ENCODE data around the gene RNF150.
A peak's percentile ranks its signal among the peaks of the same experiment; 100 is the strongest.
"Not testable (repeated sequence)": the region's sequence is repeated elsewhere in the genome, so short reads cannot be mapped to it uniquely, and the experiment has no call there.

Gene RNF150

DNA sequence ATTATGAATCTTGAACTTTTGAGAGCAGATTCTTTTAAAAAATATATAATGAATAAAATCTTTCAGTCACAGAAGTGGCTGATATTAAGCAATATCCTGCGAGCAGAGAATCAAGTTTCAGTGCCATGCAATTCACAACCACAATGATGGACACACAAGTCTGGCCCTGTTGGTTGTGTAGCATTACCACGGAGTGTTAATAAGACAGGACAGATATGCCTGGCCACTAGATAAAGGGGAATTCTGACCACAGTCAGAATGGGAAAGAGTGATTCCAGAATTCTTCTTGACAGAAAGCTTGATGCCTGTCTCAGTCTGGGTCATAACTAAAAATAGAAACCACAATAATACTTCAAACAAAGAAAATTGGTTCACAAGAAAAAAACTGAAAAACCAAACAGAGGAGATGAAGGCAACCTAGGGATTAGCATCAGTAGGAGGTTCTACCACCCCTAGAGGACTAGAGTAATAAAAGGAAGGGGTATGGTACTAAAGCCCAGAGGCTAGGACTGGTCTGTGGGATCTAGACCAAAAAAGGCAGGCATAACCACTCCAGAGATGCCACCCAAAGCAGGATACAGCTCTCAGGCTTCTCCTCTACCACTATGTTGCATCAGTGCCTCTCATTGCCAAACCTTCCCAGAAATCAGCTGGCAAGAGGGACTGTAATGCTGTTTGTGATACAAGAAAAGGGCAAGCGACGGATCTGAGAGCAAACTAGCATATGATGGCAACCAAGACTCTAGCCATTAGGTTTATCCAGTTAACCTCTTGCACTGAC lies 59.0 kb downstream of the RNF150 start:
- no peak for DNase-seq

DNA sequence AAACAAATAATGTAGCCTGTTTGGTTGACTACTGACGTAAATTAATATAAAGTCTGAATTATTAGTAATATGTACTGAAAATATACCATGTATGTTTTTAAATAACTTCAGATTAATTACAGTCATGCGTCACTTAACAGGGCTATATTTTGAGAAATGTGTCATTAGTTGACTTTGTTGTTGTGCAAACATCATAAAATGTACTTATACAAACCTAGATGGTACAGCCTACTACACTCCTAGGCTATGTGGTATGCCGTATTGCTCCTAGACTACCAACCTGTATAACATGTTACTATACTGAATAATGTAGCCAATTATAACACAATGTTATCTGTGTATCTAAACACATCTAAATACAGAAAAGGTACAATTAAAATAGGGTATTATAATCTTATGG lies 66.6 kb downstream of the RNF150 start:
- DNase-seq: peak; percentile 66

DNA sequence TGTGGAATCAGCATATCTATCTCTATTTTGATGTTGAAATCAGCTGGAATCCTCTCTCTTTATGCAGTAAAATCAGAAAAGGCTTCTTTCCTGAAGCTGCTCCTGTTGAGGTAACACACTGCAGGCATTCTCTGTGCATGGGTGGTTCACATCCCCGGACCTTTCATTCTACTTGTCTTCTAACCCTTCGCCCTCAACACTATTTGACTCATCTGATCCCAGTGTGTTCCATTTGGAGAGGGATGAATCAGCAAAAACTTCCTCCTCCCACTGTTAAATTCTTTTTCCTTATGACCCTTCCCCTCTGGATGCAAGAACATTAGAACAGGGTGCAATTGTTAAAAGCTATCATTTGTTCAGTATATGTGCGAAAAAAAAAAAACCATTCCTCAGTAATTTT lies 67.4 kb downstream of the RNF150 start:
- peak; percentile 11 for DNase-seq

DNA sequence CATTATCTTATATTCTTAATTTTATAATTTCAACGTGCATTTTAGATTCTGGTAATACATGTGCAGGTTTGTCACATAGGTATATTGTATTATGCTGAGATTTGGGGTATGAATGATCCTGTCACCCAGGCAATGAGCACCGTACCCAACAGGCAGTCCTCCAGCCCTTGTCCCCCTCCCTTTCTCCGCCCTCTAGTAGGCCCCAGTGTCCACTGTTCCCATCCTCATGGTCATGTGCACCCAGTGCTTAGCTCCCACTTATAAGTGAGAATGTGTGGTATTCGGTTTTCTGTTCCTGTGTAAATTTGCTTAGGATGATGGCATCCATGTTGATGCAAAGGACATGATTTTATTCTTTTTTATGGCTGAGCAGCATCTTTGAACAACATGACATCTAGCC lies 70.6 kb downstream of the RNF150 start:
- peak; percentile 25 for DNase-seq

DNA sequence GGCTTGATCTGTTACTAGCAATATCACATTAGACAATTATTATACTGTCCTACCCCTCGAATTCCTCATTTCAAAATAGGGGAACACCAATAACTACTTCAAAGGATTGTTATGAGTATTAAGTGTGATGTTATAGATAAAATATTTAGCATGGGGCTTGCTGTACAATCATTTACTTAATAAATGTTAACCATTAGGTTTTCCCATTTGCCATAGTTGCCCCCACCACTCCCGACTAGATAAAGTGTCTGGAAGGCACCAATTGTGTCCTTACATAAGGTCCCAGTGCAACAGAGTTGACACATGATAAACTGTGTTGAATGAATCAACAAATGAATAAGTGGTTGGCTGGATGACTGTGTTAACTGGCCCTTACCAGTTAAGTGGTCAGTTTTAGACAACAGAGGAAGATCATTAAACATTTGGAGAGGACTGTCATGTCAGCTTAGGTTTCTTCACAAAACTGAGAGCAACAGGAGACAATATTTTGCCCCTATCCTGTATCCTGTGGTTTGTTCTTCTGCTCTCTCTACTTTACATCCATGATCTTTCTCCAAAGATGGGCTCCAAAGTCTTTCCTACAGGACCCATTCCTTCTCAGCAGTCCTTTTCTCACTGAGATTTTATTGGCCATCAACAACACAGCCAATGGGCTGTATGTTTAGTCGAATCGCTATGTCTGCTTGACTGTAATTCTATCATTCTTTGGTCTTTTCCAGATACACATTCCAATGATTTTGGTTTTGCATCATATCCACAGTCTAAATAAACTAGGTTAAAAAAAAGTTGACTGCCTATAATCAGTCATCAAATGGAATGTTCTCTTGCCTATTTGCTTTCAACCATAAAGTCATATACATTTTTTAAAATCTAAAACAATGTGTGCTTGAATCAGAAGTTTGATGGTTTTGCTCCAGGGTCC lies 74.4 kb downstream of the RNF150 start:
- DNase-seq: peak; percentile 53

DNA sequence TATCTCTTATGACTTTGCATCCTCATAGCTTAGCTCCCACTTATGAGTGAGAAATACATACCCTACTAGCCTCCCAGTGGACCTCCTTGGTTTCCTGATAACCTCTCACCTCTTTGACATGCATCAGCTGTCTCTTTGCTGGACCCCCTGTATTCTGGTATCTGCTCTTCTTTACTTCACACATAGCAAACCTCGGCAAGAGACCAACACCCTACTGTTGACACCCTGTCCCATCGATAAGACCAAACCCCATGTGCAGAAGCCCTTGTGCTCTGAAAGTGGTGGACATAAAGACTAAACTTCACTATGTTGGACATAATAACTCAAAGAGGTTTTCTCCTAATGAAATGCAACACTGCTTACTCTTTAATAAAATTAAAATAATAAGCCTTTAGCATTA lies 75.7 kb downstream of the RNF150 start:
- no peak for DNase-seq

DNA sequence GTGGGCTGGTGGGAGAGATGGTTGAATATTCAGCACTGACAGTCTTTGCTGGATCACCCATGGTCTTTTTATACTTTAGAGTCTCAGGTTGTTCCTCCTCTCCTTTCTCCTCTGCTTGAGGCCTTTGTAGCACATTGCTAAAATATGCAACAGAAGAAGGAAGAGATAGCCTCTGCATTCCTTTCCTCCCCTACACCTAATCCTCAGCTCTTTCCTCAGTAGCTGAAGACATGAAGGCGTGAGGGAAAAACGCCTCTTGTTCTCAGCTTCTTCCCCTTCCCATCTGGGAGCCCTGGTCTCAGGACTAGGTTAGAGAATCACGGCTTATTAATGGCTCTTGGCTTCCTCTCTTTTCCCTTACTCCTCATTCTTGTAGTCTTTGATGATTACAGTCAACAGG lies 76.8 kb downstream of the RNF150 start:
- DNase-seq: no peak

DNA sequence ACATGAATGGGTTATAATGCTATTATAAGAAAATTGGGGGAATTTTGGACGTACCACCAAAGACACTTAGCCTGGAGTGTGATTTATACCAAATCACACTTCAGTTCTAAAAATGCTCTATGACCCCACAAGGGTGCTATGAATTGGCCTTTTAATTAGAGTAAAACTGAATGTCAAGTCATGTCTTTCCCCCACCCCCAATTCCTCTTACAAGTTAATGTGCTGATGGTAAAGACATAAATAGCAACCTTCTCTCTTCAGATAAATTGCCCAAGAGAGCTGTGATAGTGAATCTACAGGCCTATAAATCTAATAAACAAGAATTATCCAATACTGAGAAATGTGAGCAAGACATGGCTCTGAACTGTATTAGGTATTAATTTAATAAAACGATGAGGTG lies 78.8 kb downstream of the RNF150 start:
- DNase-seq: no peak

DNA sequence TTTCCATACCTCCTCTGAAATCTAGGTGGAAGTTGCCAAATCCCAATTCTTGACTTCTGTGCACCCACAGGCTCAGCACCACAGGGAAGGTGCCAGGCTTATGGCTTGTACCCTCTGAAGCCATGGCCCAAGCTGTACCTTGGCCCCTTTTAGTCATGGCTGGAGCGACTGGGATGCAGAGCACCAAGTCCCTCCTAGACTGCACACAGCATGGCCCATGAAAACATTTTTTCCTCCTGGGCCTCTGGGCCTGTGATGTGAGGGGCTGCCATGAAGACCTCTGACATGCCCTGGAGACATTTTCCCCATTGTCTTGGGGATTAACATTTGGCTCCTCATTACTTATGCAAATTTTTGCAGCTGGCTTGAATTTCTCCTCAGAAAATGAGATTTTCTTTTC lies 82.3 kb downstream of the RNF150 start:
- DNase-seq: not testable (repeated sequence)

DNA sequence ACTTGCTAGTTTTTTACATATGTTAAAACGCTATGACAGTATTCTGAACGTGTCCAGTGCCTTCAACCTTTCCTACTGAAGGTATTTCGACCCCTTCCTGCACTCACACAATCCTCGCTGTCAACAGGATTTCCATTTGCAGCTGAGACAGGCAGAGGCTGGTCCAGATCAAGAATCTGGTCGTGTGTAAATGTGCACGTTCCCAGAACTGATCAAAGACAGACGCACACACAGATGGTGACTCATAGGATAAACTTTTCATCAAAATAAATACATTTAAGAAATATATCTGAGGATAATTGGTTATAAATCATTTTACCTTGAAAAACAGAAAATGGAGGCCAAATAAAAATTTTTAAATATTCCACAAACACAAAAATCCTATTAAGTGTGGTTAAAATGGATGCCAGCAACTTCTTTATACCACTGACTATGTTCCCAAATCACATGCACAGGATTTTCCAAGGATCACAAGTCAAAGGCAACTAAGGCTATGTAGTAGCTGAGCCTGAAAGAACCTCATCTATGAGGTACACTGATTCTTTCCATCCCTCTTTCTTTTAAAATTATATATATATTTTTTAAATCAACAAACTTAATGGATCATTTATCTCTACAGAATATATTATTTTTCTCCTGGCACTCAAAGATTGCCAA lies 85.9 kb downstream of the RNF150 start:
- DNase-seq: no peak

DNA sequence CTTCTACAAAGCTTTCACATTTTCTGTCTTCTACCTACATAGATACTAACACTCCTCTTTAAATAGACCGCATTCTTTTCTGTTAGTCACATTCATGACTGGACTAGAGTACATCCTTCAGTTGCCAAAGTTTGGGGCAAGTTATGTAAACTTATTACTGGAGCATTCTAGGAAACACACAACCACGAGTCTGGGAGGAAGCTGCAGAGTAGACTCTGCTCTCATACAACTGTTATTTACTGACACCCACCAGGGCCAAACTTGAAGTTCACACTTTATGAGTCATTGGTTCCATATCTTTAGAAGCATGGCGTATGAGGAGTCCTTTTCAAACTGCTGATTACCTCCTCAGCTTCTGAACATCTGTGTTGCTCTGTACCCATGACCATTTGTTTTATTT lies 87.0 kb downstream of the RNF150 start:
- DNase-seq: no peak

DNA sequence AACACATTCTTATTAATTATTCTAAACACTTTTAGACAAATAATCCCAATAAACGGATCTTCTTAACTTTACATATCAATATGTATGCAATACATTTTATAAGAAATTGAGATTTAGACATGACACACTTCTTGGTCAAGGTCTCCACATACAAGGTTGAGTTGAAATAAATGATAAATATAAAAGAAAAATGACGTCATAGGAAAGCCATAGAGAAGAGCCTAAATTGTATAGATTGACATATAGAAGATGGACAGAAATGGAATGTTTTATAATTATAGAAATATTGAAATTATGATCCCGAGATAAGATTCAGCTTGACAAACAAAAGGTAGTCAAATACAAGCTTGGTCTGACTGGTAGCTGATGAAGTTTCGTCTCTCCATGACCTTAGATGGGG lies 87.4 kb downstream of the RNF150 start:
- no peak for DNase-seq

DNA sequence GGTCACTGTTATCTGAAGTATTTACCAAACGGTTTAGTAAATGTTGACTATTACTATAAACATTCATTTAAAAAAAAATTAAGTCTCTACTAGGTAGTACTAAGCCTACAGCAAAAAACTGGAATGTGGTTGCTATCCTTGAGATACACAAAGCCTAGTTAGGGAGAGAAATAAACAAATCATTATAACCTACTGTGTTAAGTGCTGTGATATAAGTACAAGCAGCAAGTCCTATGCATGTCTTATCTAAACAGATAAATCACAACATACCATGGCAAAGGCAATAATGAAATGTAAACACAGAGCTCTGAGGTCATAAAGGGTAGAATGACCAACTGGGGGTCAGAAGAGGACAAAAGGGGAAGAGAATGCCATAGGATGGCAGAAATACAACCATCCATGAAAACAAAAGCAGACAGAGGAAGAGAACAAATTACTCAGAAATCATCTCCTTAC lies 92.2 kb downstream of the RNF150 start:
- DNase-seq: no peak

DNA sequence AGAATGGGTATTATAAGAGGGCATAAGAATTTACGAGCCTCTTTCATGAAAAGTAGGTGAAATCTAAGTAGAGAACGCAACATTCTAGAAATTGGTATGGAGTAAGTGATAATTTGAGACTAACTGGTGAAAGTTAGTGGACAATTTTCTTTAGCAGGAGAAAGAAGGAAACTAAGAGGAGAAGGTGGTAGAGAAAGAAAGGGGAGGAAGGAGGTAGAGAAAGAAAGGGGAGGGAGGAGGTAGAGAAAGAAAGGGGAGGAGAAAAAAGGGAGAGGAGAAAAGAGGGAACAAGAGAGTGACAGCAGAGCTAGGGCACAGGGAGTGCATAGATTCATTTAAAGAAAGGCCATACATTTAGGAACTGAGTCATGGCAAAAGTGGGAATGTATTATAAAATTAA lies 94.1 kb downstream of the RNF150 start:
- no peak for DNase-seq

DNA sequence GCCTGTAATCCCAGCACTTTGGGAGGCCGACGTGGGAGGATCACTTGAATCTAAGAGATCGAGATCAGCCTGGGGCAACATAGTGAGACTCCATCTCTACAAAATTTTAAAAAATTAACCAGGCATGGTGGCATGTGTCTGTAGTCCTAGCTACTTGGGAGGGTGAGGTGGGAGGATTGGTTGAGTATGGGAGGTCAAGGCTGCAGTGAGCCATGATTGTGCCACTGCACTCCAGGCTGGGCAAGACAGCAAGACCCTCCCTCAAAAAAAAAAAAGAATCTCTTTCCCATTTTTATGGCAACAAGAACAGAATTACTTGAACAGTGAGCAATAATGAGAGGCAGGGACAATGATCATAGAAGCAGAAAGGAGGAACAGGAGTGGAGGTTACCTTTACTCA lies 94.8 kb downstream of the RNF150 start:
- DNase-seq: no peak

DNA sequence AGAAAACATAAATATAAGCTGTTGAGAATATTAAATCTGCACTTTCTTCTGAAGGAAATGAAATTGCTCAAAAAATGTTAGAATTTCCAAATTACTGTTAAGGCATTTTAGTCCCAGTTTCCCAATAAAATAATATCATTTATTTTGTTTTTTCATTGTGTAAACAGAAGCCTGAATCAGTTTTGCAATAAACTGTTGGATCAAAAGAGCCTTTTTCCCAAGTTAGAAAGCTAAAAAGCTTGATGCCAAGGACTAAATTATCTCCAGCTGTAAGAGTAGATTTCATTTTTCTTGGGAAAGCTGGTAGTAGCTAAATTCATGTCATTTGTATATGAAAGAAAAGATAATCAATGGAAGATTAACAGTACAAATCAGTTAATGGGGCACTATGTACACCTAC lies 95.8 kb downstream of the RNF150 start:
- no peak for DNase-seq

DNA sequence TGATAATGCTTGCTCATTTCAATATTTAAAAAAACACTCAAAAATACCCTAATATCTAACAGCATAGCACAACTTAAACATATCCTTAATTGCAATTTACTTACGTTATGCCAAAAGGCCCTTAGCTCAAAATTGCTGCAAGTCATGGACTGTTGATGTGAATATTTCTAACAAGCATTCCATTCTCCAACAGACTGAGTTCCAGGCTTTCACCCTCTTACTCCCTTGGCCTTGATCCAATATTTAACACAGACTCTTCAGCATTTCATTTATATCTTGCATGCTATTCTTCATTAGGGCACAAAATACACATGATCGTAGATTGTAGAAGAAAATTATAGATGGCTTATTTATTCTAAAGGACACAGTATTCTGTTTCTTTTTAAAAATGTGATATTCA lies 96.5 kb downstream of the RNF150 start:
- DNase-seq: no peak

DNA sequence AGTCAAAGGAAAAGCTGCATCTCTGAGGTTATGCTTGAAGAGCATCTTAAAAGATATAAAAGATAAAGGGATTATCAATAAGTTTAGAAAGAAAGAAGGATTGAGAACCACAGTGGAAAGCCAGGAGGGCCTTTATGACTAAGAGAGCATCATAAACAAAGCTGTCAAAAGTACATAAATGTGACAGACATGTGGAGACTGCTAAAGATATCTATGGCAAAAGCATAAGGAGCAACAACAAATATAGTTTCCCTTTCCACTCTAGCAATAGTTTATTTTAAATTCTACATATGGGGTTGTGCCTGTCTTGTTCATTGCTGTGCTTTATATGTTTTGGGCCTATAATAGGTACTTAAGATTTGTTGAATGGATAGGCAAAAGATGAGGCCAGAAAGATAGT lies 97.3 kb downstream of the RNF150 start:
- no peak for DNase-seq

DNA sequence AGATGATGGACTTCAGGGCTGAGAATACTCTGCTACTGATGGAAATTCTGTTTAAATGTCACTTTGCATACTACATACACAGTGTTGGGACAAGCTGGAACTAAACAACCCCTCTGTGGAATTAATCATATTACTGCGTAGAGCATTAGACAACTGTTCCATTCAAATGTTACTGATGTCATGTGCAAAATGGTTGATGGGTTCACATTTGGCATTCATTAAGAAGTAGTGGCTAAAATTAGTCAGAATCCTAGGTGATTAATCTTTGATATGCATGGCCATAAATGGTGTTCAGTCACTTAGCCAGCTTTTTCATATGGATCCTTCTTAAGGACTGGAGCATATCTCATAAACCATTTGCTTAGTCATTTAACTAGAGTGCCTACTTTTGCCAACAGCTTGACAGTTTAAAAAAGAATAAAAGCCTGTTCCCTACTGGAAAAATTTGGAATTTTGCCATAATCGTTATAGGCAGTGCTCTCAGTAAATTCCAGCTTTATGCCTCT lies 105.2 kb downstream of the RNF150 start:
- DNase-seq: no peak

DNA sequence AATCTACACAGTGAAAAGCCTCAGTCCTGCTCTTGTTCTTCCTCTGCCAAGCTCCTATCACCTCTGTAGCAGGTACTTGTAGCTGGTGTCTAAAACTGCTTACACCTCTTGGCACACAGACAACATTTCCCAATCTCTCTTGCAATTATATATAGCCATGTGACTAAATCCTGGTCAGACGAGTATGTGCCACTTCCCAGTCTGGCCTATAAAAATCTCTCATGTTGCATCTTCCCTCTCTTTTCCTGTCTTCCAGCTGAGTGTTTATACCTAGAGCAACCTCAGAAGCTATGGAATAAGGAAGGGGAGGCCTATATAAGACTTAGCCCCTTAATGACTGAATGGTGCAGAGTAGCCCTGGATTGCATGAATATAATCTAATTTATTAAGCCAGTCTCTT lies 105.8 kb downstream of the RNF150 start:
- peak; percentile 5 for DNase-seq

DNA sequence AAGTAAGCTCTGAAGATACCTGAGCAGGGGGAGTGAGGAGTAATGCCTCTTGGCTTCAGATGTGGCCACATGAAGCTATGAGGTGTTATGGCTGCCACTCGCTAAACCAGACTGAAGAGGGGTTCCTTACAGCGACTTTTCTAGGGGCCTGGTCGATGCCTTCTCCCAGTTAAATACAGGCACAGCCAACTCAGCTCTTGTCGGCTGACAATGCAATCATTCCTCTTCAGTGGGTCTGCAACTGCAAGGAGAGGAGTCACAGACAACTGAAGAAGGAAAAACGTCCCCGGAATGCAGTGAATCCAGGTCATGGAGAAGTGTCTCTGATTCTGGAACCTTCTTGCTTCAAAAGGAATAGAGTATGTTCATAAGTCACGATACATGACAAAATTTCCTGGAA lies 106.4 kb downstream of the RNF150 start:
- no peak for DNase-seq

DNA sequence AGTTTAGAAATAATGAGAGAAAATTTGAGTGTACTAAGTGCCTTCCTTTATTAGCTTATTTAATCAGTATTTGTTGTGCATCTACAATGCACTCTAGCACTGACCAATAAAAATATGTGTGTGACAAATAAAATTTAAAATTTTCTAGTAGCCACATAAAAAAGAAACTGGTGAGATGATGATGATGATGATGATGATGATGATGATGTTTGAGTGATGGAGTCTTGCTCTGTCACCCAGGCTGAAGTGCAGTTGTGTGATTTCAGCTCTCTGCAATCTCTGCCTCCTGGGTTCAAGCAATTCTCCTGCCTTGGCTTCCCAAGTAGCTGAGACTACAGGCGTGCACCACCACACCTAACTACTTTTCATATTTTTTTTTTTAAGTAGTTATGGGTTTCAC lies 110.2 kb downstream of the RNF150 start:
- no peak for DNase-seq

DNA sequence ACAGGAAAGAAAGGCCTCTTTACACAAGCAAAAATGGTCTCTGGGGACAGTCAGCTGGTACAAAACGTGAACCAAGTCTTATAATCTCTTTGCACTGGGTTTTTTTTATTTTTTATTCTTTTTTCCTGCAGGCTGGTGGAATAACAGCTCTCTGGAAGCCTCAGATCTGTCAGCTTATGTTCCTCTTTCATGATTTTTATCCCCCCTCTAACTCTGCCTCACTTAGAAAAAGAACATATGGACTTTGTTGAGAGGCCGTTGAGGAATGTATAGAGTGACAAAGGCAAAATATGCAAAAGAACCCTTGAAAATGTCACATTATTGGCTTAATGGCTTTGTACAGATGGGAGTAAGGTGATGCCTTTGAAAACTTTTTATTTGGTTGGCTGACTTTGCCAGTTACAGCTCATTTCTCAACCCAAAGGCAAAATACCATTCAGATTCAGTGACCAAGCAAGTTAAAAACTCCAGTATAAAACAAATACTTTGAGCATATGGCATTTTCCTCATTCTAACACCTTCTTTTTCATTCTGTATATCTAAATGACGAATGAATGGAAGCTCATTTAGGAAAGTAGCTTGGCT lies 111.1 kb downstream of the RNF150 start:
- no peak for DNase-seq

All from DMS53 (cell line).